Right renal cortex interstitium (tissue), 3 donors: ENCODE data around the gene SPEG. TPM values are rescaled to one million over a fixed set of nuclear protein-coding genes. Genes with fewer than 3 reads are reported as not detected.

Experiments
- DNase-seq, 3 donors: peaks; one replicate each; pipeline ENCODE4 v3.0.0-alpha.2; 2013; ENCODE audit warnings: low read depth in 3 of 3, low spot score in 2 of 3
- polyA plus RNA-seq, 3 donors: library from polyadenylated mRNA; unstranded; fragments of 120-200 nt; gene quantifications; one replicate each; pipeline ENCODE4 v1.2.1, GENCODE V29; 2013; ENCODE audit not compliant: insufficient read length in 3 of 3

Gene SPEG
- polyA plus RNA-seq, 3 donors = 9.2 to 11.2 (median 9.4) TPM

GRCh38 chr2:219422952-219423534 is 11.6 kb upstream of the SPEG start:
- no peak for DNase-seq

- no peak for DNase-seq
These were observed 10.8 kb upstream of the SPEG start for GRCh38 chr2:219423652-219424377.

- no peak for DNase-seq
These were observed 9.2 kb upstream of the SPEG start for GRCh38 chr2:219425238-219426067.

- DNase-seq = no peak
These were observed 8.6 kb upstream of the SPEG start for GRCh38 chr2:219426068-219426443.

- no peak for DNase-seq
These were observed 8.0 kb upstream of the SPEG start for GRCh38 chr2:219426534-219427136.

GRCh38 chr2:219428469-219428868 is 6.2 kb upstream of the SPEG start:
- DNase-seq = no peak

- DNase-seq = no peak
These were observed 4.6 kb upstream of the SPEG start for GRCh38 chr2:219429958-219430606.

- DNase-seq = no peak
These were observed 3.7 kb upstream of the SPEG start for GRCh38 chr2:219430633-219431615.

GRCh38 chr2:219433666-219434467 is 776 bp upstream of the SPEG start:
- DNase-seq = no peak

- no peak for DNase-seq
These were observed 250 bp upstream of the SPEG start for GRCh38 chr2:219434468-219434717.

GRCh38 chr2:219435701-219436100 is 1.1 kb downstream of the SPEG start:
- DNase-seq = no peak

GRCh38 chr2:219436491-219436890 is 1.8 kb downstream of the SPEG start:
- no peak for DNase-seq

- no peak for DNase-seq
These were observed 2.5 kb downstream of the SPEG start for GRCh38 chr2:219437141-219437540.

GRCh38 chr2:219437690-219438206 is 3.1 kb downstream of the SPEG start:
- no peak for DNase-seq

GRCh38 chr2:219438453-219438852 is 3.8 kb downstream of the SPEG start:
- no peak for DNase-seq

GRCh38 chr2:219439506-219439905 is 4.9 kb downstream of the SPEG start:
- DNase-seq = no peak

GRCh38 chr2:219440388-219441256 is 6.0 kb downstream of the SPEG start:
- DNase-seq = no peak
